H1 (cell line): ENCODE results near the gene RIMS1. TPM values are rescaled to one million over a fixed set of nuclear protein-coding genes. Genes with fewer than 3 reads are reported as not detected.

Experiments
- CTCF ChIA-PET: fragments of 300-600 bp; sonication (Branson Sonifier 250); formaldehyde crosslinking; loops from one replicate; lab custom pipeline; 2021; ENCODE audit not compliant: partially characterized antibody; lab: Charles Lee
- POLR2A ChIA-PET: fragments of 300-600 bp; sonication (Branson Sonifier 250); formaldehyde crosslinking; loops from one replicate; lab custom pipeline; 2021; ENCODE audit warnings: inconsistent platforms; ENCODE audit not compliant: partially characterized antibody; lab: Charles Lee
- DNase-seq, 2 experiments: peaks; one replicate each; pipeline versions ENCODE4 v3.0.0 to v3.0.0-alpha.2; 2010 to 2022; ENCODE audit warnings: low spot score in 2 of 2, low read depth in 1 of 2, mixed read lengths in 1 of 2
- FAIRE-seq: peaks from 2 replicates; lab custom pipeline; 2011; peaks lifted over from hg19 to GRCh38; lab: Jason Lieb, UNC
- H2AFZ ChIP-seq: 2 replicates; pipeline ENCODE4 v1.8.1; 2012; ENCODE audit warnings: low read length, inconsistent platforms
- H2AK5ac ChIP-seq: 2 replicates; pipeline ENCODE4 v1.6.1; 2013; ENCODE audit warnings: low read depth, low read length
- H2BK120ac ChIP-seq: replicated peaks from 2 replicates; pipeline ENCODE3; 2013; ENCODE audit warnings: low read depth, low read length, inconsistent platforms
- H2BK12ac ChIP-seq: 2 replicates; pipeline ENCODE4 v1.6.1; 2013; ENCODE audit warnings: low read depth, low read length
- H2BK15ac ChIP-seq: 2 replicates; pipeline ENCODE4 v1.6.1; 2013; ENCODE audit warnings: low read length
- H2BK20ac ChIP-seq: 2 replicates; pipeline ENCODE4 v1.6.1; 2013; ENCODE audit warnings: low read length
- H2BK5ac ChIP-seq: 2 replicates; pipeline ENCODE4 v1.6.1; 2013; ENCODE audit warnings: low read depth, low read length
- H3K14ac ChIP-seq: 2 replicates; pipeline ENCODE4 v1.6.1; 2013; ENCODE audit warnings: inconsistent platforms; ENCODE audit not compliant: insufficient read length
- H3K18ac ChIP-seq: 2 replicates; pipeline ENCODE4 v1.6.1; 2013; ENCODE audit warnings: low read length; ENCODE audit errors: extremely low read depth
- H3K23ac ChIP-seq: 2 replicates; pipeline ENCODE4 v1.6.1; 2013; ENCODE audit warnings: inconsistent platforms; ENCODE audit not compliant: insufficient read length
- H3K23me2 ChIP-seq: 2 replicates; pipeline ENCODE4 v1.6.1; 2013; ENCODE audit warnings: low read depth, low read length
- H3K27ac ChIP-seq: 2 replicates; pipeline ENCODE4 v1.6.1; 2011; ENCODE audit warnings: low read depth, low read length, inconsistent platforms
- H3K27me3 ChIP-seq, 4 experiments: replicated peaks in 1 of 4; 1 replicate in 1 of 4; 2 replicates in 3 of 4; pipeline versions ENCODE4 v1.6.1 to v1.8.1; 2011 to 2013; ENCODE audit warnings: low read length in 3 of 4, mild to moderate bottlenecking in 3 of 4, inconsistent platforms in 2 of 4, mixed read lengths in 2 of 4, moderate library complexity in 1 of 4; ENCODE audit not compliant: control insufficient read depth in 3 of 4, insufficient read depth in 3 of 4; ENCODE audit errors: extremely low read depth in 1 of 4
- H3K36me3 ChIP-seq, 4 experiments: 2 replicates each; pipeline versions ENCODE4 v1.6.1 to v1.8.1; 2011 to 2013; ENCODE audit warnings: mild to moderate bottlenecking in 4 of 4, low read length in 3 of 4, moderate library complexity in 2 of 4, control low read depth in 1 of 4, inconsistent platforms in 1 of 4; ENCODE audit not compliant: insufficient read depth in 4 of 4, control insufficient read depth in 2 of 4
- H3K4ac ChIP-seq: replicated peaks from 2 replicates; pipeline ENCODE3; 2013; ENCODE audit warnings: low read length, low read depth, mixed read lengths, inconsistent platforms; ENCODE audit not compliant: insufficient read length
- H3K4me1 ChIP-seq, 4 experiments: replicated peaks in 1 of 4; 1 replicate in 1 of 4; 2 replicates in 3 of 4; pipeline versions ENCODE4 v1.6.1 to v1.8.1; 2011 to 2013; ENCODE audit warnings: low read length in 3 of 4, inconsistent platforms in 2 of 4, mixed read lengths in 1 of 4; ENCODE audit not compliant: insufficient read depth in 4 of 4, control insufficient read depth in 3 of 4
- H3K4me2 ChIP-seq, 2 experiments: 2 replicates each; pipeline versions ENCODE4 v1.6.1 to v1.8.1; 2011 to 2013; ENCODE audit warnings: low read depth in 2 of 2, low read length in 2 of 2, control low read depth in 1 of 2, inconsistent platforms in 1 of 2, mild to moderate bottlenecking in 1 of 2; ENCODE audit not compliant: insufficient read depth in 1 of 2
- H3K4me3 ChIP-seq, 4 experiments: fragments of 200-600, 300-600 bp in 1 of 4; sonication (generic), shearing (Covaris generic), sonication (Bioruptor Twin) in 1 of 4; 2 replicates each; pipeline versions ENCODE4 v1.5.1 to v1.8.1; 2011 to 2016; ENCODE audit warnings: low read length in 4 of 4, low read depth in 3 of 4, control low read depth in 2 of 4, inconsistent platforms in 2 of 4, mild to moderate bottlenecking in 2 of 4, mixed read lengths in 1 of 4, moderate library complexity in 1 of 4; ENCODE audit not compliant: insufficient read depth in 2 of 4; ENCODE audit errors: extremely low read depth in 1 of 4
- H3K56ac ChIP-seq: replicated peaks from 2 replicates; pipeline ENCODE3; 2013; ENCODE audit warnings: low read depth, mild to moderate bottlenecking, mixed read lengths, low read length, inconsistent platforms; ENCODE audit not compliant: insufficient read length
- H3K79me1 ChIP-seq: 2 replicates; pipeline ENCODE4 v1.6.1; 2013; ENCODE audit warnings: low read depth, low read length, control low read depth
- H3K79me2 ChIP-seq, 2 experiments: 2 replicates each; pipeline versions ENCODE4 v1.6.1 to v1.8.1; 2012 to 2013; ENCODE audit warnings: low read length in 2 of 2, mild to moderate bottlenecking in 2 of 2, inconsistent platforms in 1 of 2; ENCODE audit not compliant: insufficient read depth in 2 of 2, control insufficient read depth in 1 of 2
- H3K9ac ChIP-seq, 4 experiments: replicated peaks in 1 of 4; 1 replicate in 1 of 4; 2 replicates in 3 of 4; pipeline versions ENCODE4 v1.6.1 to v1.8.1; 2011 to 2013; ENCODE audit warnings: low read depth in 3 of 4, low read length in 3 of 4, control low read depth in 2 of 4, mild to moderate bottlenecking in 2 of 4, moderate library complexity in 2 of 4, inconsistent platforms in 1 of 4; ENCODE audit errors: extremely low read depth in 1 of 4
- H3K9me3 ChIP-seq, 2 experiments: 2 replicates each; pipeline versions ENCODE4 v1.6.1 to v1.8.1; 2012 to 2013; ENCODE audit warnings: mild to moderate bottlenecking in 2 of 2, moderate library complexity in 2 of 2, control low read depth in 1 of 2, inconsistent platforms in 1 of 2, low read depth in 1 of 2, low read length in 1 of 2, mixed read lengths in 1 of 2; ENCODE audit not compliant: insufficient read depth in 2 of 2
- H4K20me1 ChIP-seq, 2 experiments: replicated peaks in 1 of 2; 2 replicates each; pipeline versions ENCODE3 to v1.8.1; 2011 to 2013; ENCODE audit warnings: inconsistent platforms in 2 of 2, low read length in 2 of 2, mild to moderate bottlenecking in 1 of 2; ENCODE audit not compliant: insufficient read depth in 2 of 2, control insufficient read depth in 1 of 2
- H4K5ac ChIP-seq: 2 replicates; pipeline ENCODE4 v1.6.1; 2013; ENCODE audit warnings: low read length, low read depth, mixed read lengths, inconsistent platforms; ENCODE audit not compliant: insufficient read length
- H4K8ac ChIP-seq: 2 replicates; pipeline ENCODE4 v1.8.0; 2013; ENCODE audit warnings: mild to moderate bottlenecking, moderate library complexity, low read length, inconsistent platforms; ENCODE audit not compliant: insufficient read depth; ENCODE audit errors: extremely low read depth
- H4K91ac ChIP-seq: replicated peaks from 2 replicates; pipeline ENCODE3; 2013; ENCODE audit warnings: low read length, mixed read lengths, inconsistent platforms; ENCODE audit not compliant: insufficient read length
- HDAC2 ChIP-seq, 2 experiments: fragments of 300-600 bp in 1 of 2; sonication (generic) in 1 of 2; IDR thresholded peaks; 2 replicates each; pipeline ENCODE4 v1.6.1; 2011 to 2012; ENCODE audit warnings: low read depth in 2 of 2, low read length in 2 of 2, mild to moderate bottlenecking in 2 of 2, moderate library complexity in 2 of 2, borderline replicate concordance in 1 of 2, inconsistent platforms in 1 of 2
- JUND ChIP-seq: IDR thresholded peaks from 2 replicates; pipeline ENCODE4 v1.6.1; 2011; ENCODE audit warnings: mild to moderate bottlenecking, improper control_type of control experiment, low read length
- POU5F1 ChIP-seq: IDR thresholded peaks from 2 replicates; pipeline ENCODE4 v1.6.1; 2011; ENCODE audit warnings: low read depth, mild to moderate bottlenecking, low read length, moderate library complexity
- WGBS, 2 experiments: shearing (Covaris generic) in 1 of 2; methylation state at CpG; one replicate each; pipeline versions ENCODE4 v1.1.6 to v1.1.7; 2013 to 2015; ENCODE audit warnings: low lambda C conversion rate in 2 of 2, mixed read lengths in 2 of 2, inconsistent platforms in 1 of 2, low coverage in 1 of 2, missing lambda C conversion rate in 1 of 2; ENCODE audit not compliant: insufficient replicate concordance in 2 of 2, insufficient coverage in 1 of 2, insufficient read length in 1 of 2; ENCODE audit errors: extremely low coverage in 1 of 2, missing lambda C conversion rate in 1 of 2; 5-methylcytosine and 5-hydroxymethylcytosine counted together
- polyA plus RNA-seq, 7 experiments: library from polyadenylated mRNA; depleted of rRNA in 3 of 7; stranded (reverse) in 5 of 7; unstranded in 2 of 7; fragments of >200 nt in 5 of 7; fragments of 200-250 nt in 2 of 7; gene quantifications; 1 replicate in 5 of 7; 2 replicates in 1 of 7; 4 replicates in 1 of 7; pipeline versions ENCODE4 v1.2.1 to v1.2.3, GENCODE V29; 2011 to 2013; ENCODE audit warnings: missing spikeins in 2 of 7, mixed read lengths in 2 of 7
- total RNA-seq: library from RNA; stranded (reverse); fragmentation: NEBNext Ultra II Directional; extraction: Animal tissue kit (Norgen Biotek cat#: 25700); gene quantifications from 2 replicates; pipeline ENCODE4 v1.2.1, GENCODE V29; 2021

Gene RIMS1
- total and polyA plus RNA-seq, 2 of the 8 experiments (the other 6 are each of a cell fraction or from before 2014, with no cell fraction given) = 0.63 to 2.3 TPM

DNA sequence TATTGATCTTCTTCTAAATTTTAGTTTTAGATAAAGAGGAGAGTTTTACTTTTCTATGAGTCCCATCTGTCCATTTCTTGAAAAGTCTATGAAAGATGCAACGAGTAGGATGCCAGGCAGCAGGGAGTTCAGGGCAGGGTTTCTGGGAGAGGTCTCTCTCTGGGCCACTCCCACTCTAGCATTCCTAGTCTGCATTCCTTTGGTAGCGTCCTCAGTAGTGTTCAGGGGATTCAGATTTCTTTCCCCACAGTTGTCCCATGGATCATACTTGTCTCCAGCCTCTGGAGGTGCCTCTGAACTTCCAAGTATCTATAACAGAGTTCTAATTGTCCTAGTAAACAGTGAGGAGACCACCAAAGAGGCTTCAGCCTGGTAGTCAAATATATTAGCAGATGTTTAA lies 225.3 kb downstream of the RIMS1 start:
- Histone ChIP-seq H3K4me2 (no peak overlapping the region), H4K20me1 (no peaks in the 10 kb centered on the region), H3K23ac (no peak overlapping the region), H3K79me1 (no peaks in the 10 kb centered on the region), H2BK20ac (no peak overlapping the region), H3K79me2 (no peaks in the 10 kb centered on the region), H3K36me3 (no peaks in the 10 kb centered on the region), H3K4me1 (no peaks in the 10 kb centered on the region), H3K23me2 (peaks cover 2% of the 10 kb centered on the region; the same call in 1 of the 2 replicates), H4K91ac (no peak overlapping the region), H3K56ac (no peak overlapping the region), H4K5ac (no peak overlapping the region), H3K9ac (no peak overlapping the region), H2AK5ac (no peak overlapping the region), H3K9me3 (no peaks in the 10 kb centered on the region), H3K27me3 (no peaks in the 10 kb centered on the region), H2BK5ac (no peak overlapping the region), H2BK120ac (no peak overlapping the region), H4K8ac (no peak overlapping the region), H3K4me3 (no peak overlapping the region), H3K14ac (no peak overlapping the region), H2AFZ (no peak overlapping the region), H2BK12ac (no peak overlapping the region), H3K4ac (no peak overlapping the region), H3K27ac (no peak overlapping the region), H2BK15ac (no peak overlapping the region), H3K18ac (no peak overlapping the region)
- ChIA-PET CTCF (no interaction called here), POLR2A (no interaction called here)
- 83% methylated on average over 2 of the region's 2 CpGs; no CpG with 5 or more reads in 1 of the 2 experiments for WGBS, 2 experiments
- FAIRE-seq = no peak
- DNase-seq = no peak
- no peak for TF ChIP-seq POU5F1
- TF ChIP-seq HDAC2 (IDR thresholded peaks at IDR 0.05; ENCODE audit: borderline replicate concordance in 1 of 2, low read depth in 2 of 2, low read length in 2 of 2) = no peak
- TF ChIP-seq JUND = no peak
